GM21576 (cell line): ENCODE measurements around the gene SLC23A2.
"Not testable (repeated sequence)": the region's sequence is repeated elsewhere in the genome, so short reads cannot be mapped to it uniquely, and the experiment has no call there.

Experiments
- ATAC-seq: cut with Tn5 transposase; IDR thresholded peaks from one replicate; pipeline ENCODE4 v1.9.1; 2021; ENCODE audit warnings: mild to moderate bottlenecking, moderate library complexity; ENCODE audit not compliant: unreplicated experiment

The SLC23A2 gene

DNA sequence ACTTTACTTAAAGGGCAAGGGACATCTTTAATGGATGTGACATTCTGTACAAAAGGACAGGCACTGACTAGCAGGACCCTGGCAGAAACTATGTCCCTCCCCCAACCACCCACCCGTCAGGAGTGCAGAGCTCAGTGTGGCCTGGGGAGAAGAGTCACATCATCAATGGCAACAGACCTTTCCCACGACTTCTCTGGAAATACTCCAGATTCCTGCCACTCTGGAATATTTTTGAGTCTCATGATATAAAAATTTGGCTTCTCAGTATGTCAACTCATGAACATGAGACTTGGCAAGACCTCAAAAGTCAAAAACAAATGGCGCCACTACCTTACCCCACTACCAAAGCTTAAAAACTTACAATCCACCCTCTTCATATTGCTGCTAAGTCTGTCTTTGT, 118.3 kb downstream of the SLC23A2 start:
- no peak for ATAC-seq

DNA sequence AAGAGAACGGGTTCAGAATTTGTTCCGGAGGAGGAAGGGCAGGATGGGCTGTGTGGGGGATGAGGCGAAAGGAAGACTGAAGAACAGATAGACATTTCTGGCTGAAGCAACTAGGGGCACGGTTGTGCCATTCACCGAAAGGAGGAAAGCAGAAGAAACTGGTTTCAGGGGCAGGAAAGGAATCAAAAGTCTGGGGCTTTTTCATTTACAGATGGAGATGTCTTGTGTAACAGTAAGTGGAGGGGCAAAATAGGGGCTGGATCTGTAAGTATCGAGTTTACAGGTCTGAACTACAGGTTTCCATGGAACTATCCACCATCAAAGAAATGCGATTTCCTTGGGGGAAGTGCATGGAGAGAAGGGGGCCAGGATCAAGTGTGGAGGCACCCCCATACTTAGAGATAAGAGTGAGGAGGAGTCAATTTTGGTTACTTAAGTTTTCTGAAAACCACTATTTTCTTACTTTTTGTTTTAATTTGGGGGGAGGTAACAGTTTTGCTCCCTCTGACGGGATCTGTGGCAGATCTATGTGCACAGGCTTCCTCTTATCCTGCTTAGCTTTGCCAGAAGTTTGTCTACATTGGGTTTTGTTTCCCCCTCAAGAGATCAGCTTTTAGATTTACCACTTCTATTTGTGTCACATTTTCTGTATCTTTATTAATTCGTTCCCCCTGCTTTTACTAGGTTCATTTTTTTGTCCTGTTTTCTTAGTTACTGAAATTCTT, 120.1 kb downstream of the SLC23A2 start:
- ATAC-seq, result no peak

DNA sequence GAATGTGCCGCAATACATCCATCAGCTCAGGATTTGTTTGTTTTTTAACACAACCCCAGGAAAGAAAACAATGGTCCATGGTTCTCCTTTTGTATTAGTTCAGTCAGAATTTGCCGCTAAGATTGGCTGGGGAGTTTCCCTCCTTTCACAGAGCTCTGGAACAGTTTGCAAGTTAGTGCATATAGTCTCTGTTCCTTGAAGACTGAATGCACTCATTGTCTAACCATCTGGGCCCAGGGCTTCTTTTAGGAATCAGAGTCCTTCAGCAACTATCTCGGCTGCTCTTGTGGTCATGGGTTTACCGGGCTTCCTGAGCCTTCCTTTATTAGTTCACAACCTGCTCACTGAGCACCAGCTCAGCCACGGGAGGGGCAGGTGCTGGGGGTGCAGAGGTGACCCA, 121.3 kb downstream of the SLC23A2 start:
- no peak for ATAC-seq

DNA sequence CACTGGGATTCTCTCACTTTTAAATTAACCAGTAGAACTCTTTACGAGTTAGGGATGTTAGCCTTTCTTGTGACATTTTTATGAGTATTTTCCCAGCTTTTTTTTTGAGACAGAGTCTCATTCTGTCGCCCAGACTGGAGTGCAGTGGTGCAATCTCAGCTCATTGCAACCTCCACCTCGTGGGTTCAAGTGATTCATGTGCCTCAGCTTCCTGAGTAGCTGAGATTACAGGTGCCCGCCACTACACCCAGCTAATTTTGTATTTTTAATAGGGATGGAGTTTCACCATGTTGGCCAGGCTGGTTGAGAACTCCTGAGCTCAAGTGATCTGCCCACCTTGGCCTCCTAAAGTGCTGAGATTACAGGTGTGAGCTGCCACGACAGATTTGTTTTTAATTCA, 123.2 kb downstream of the SLC23A2 start:
- not testable (repeated sequence) for ATAC-seq

DNA sequence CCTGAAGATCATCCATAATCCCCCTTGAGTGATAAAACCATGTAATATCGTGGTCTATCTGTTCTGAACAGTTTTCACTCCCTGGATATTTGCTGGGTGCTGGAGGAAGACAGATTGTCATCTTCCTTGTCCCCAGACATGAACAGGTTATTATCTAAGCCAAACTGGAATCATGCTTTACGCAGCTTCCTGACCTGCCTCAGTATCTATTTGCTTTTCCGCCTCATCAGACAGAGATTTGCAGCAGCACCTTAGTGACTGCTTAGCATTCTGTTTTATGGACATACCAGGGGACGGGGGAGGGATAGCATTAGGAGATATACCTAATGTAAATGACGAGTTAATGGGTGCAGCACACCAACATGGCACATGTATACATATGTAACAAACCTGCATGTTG, 124.6 kb downstream of the SLC23A2 start:
- no peak for ATAC-seq

DNA sequence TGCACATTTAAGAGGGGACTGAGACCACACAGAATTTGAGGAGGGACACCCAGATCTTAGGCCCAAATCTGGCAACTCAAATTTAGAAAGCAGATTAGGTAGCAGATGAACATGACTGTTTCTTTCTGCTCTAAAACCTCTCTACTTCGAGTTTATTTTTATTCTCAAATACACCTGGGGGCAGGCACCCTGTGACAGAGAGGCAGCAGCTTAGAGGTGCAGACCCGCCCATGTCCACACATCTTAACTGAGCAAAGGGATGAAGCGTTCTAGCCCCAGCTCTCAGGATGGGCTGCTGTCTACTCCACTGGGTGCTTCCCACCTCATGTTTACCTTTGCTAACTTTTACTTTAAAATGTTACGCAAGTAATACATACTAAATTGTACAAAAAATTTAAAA, 125.0 kb downstream of the SLC23A2 start:
- ATAC-seq, result no peak

DNA sequence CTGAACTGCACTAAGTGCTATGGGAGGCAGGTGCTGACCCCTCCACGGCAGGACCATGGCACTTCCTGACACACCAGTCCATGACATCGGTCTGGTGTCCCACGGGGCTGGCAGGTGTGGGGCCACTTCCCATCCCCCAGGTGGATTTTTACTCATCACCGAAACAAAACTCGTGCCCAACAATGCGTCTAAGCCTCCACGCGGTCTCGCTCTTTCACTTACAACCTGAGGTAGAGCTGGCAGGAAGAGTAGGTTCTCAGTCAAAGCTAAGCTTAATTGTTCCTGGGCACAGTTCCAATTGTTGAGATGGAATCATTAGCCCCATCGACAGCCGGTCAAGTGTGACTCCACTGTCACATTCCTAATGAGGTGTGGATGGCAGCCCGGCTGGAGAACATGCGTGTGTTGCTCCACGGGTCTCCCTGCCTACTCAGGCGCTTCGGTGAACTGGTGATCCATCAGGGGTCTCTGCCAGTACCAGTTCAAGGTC, 125.7 kb downstream of the SLC23A2 start:
- no peak for ATAC-seq

DNA sequence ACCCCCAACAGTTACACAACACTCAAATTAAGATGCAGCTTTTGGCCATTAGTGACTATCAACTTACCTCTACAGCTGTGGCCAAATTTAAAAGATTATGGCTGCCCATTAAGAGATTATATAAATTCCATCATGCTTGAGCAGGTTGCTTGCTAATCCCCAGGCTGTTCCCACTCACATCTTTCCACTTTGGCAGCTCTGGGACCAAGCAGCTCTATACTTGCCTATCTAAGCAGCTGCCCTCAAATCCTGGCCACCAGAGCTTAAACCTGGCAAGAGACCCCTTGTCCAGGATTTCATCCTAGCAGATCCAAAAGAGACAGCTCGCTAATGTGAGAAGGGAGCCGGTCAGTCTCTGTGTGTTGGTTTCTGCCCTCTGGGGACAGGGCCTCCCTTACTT, 127.9 kb downstream of the SLC23A2 start:
- ATAC-seq, result no peak

DNA sequence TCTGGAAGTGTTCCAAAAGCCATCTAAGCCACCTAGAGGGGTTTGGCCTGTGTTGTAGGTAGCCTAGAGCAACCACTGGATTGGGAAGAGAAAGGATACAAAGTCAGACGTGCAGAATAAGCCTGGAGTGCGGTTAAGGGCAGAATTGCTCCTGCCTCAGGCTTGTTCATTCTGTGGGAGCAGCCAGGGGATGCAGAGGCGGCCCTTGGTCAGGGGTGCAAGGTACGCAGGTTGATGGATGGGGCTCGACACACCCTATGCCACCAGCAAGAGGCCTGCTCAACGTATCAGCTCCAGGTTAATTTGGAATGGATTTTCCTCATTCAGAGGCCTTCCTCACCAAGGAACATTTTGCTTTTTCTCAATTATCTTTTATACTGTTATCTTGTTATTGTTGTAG, 129.8 kb downstream of the SLC23A2 start:
- ATAC-seq, result no peak

DNA sequence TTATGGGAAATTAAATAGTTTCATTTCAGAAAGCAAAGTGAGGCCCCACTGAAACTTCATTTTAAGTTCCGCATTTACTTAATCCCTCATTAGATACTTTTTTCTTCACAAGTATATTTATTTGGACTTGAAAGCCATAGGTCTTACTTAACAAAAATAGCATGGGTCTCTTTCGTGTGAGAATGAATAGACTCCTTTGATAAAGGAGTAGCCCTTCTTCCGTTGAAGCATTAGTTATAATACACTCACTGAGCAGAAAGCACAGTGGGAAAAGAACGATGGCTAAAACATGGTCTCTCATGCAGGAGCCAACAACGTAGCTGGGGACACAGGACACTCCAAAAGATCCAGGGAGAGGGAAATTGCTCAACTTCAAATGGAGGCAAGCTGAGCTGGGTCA, 130.4 kb downstream of the SLC23A2 start:
- ATAC-seq, result no peak

DNA sequence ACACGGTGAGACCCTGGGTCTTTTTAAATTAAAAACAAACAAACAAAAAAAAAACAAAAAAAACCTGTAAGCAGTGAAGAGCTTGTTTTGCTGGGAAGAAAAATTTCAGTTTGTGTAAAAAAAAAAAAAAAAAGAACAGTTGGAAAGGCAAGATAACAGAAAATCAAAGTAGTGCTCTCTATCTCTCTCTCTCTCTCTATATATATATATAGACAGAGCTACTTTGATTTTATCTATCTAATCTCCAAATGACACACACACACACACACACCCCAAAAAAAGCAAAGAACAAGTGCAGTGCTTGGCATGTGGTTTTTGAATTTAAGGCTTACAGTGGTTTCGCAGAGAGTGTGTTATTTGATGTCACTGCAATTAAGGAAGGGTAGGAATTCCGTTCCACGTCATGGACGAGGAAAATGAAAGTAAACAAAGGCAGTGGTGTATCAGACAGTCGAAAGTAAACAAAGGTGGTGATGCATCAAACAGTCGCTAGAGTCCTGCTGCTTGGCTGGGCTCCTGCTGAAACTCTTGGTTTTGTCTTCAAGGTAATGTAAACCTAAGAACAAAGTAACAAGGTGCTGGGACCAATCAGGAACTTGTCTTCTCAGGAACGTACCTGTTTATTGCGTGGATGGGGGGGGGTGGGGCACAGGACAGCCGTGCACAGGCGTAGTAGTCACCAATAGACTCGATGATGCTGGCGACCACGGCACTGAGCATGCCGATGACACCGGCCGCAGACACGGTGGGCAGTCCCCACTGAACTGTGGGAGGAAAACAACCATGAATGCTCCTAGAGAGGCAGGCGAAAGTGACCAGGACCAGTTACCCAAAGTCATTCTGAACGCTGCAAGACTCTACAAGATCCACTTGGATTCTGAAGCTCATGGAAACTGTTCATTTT, 131.8 kb downstream of the SLC23A2 start:
- ATAC-seq, result no peak

DNA sequence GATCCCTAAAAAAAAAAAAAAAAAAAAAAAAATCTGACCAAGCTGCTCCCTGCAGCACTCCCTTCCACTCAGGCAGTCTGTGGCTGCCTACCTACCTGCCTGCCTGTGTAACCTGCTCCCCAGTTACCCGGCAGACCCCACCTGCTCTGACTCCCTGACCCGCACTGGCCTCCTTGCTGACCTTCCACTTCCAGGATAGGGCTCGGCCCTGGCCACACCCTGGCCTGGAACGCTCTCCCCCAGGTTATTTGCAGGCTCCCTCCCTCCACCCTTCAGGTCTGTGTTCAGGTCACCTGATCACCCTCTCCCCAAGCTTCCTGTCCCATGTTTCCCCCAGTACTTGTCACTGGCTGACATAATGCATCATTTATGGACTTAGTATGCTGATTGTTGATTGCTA, 134.3 kb downstream of the SLC23A2 start:
- no peak for ATAC-seq

DNA sequence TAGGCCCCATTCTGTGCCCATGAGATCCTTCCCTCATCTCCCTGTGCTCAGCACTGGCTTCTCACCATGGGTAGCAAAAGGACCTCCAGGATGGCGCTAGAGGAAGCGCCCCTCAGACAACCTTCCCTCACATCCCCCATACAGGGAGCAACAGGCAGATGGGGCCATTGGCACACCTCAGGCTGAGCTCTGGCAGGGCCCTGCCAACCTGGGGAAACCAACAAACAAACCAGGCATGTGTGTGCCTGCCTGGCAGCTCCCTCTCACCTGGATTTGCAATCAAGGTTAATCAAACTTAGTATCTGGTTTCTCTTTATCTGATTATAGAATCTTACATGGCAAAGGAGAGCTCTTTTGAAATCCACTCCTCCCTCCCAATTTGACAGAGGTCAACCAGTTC, 134.9 kb downstream of the SLC23A2 start:
- ATAC-seq, result no peak

DNA sequence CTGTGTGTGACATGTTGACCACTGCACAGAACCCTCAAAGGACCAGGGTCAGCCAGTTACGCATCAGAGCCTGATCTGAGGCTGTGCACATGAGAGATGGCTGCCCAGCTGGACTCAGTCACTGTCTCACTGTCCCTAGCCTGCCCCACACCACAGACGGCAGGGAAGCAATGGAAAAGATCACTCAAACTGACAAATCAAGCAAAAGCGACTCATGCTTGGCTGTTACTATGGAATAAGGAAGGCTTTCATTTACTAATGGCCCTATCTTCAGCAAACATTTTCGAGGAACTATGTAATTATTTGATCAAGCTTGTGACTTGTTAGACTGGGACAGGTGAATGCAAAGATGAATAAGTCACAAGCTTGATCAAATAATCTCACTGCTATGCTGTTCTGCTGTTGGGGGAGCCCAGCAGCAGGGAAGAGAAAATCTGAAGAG, 137.0 kb downstream of the SLC23A2 start:
- ATAC-seq, result no peak

DNA sequence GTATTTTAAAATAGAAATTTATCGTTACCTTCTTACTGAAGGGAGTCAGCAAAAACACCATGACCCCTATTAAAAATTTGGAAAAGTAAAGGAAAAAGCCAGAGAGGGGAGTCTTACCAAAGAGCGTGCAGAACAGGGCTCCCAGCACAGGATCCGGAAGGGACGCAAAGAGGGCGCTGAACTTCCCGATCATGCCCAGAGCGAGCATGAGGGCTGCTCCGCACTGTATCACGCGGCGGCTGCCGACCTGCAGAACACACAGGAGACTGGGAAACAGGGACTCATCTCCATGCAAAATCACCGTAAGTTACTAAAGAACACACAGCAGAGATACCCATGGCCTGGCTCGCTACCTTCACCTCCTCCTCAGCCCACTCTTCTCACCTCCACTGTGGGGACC, 138.6 kb downstream of the SLC23A2 start:
- no peak for ATAC-seq

DNA sequence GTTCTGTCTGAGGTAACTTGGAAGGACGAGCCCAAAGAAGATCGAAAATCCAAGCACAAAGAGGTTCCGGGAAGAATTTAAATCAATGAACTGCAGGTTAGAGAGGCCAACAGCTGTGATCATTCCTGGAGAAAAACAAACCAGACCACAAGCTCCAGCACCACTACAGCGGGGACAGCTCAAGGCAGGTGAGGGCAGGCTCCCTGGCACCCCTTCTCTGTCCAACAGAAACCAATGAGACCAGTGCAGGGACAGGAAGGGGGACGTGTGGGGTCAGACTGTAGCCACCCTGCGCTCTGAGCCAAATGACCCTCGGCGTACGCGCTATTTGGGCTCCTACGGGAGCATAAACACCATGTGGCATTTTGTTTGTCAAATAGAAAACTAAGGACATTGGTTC, 139.3 kb downstream of the SLC23A2 start:
- no peak for ATAC-seq

DNA sequence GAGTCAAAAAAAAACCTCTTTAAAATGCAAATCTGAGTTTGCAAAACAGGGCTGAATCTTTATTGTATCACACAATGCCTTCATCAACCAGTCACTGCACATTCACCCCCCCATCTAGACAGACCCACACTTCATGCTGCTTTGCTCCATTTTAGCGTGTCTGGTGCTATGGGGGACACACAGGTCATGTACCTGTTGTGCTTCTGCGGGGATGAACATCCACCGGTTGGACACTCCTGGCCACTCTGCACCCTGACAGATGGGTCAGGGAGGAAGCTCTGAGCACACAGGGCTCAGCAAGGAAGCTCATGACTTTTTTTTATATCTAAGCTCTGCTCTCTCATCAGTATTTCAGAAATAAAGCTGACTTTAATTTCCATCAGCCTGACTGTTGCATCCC, 143.3 kb downstream of the SLC23A2 start:
- ATAC-seq, result no peak

DNA sequence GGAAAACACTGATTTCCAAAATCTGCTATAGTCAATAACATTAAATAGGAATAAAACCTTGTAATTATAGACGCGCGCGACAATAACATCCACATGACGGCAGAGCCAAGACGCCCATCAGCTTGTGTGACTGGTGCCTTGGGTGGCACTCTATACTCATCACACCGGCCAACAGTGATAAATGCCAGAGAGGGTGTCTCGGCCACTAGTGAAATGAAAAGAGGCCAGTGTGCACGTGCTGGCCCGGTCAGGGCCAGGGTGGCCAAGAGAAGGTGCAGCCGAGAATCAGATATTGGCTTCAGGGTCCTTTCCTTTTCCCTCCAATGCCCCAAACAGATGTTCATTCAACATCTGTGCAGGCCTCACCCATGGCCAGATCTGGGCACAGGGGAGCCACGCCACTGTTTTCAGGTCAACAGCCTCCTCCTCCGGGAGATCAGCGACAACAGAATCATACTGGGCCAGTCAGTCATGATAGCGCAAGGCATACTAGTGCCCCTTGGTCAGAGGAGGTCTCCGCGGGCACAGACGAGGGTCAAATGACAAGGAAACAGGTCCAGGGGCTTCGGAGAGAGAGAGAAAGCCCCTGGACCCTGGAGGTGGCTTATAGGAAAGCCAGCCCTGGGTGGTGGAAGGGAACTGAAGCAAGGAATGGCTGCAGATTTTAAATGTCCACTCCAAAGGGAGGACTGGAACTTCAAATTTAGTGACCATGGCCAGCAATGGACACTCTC, 145.1 kb downstream of the SLC23A2 start:
- no peak for ATAC-seq

DNA sequence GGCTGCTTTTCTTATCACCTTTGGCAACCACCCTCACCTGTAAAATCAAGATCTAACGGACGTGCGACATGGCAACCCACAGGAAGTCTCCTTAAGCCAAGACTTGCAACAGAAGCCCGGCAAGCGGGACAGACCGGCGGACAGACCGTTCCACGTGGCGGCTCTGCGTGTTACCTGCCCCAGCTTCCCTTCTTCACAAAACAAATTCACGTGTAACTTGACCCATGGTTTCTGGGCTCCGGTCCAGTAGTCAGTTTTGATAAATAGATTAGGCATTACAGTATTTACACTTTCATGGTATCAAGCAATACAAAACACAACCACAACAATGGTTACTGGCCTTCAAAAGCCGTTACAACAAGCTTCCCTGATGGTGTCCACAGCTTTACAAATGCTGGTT, 145.8 kb downstream of the SLC23A2 start:
- no peak for ATAC-seq

DNA sequence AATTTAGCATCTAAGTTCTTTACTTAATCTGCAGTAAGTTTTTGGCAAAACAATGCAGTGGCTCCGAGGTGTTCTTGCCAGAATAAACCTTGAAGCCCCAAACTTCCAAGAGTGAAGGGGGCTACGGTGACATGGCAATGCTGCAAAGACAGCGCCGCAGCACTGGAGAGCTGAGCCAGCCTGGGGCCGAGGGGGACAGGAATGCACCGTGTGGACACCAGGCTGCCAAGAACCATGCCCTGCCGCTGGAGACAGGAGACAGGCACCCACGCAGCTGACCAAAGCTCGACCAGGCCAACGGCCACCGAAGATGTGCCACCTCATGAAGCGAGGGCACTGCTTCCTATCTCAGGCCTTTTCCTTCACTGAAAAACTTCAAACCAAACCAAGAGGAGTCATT, 146.2 kb downstream of the SLC23A2 start:
- ATAC-seq, result no peak

DNA sequence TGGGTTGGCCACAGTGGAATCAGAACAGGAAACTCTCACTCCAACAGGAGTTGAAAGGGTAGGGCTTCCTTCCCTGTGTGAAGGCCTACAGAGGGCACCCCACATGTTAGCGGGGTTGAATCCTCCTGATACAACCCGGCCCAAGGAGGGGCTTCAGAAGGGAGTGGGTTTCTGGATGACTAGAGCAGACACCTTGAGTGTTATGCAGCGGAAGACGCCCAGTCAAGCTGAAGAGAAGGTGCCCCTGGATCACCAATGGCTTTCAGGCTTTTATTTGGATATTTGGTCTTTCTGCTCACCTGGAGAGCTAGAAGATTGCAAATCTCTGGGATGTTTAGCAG, 146.8 kb downstream of the SLC23A2 start:
- ATAC-seq, result no peak
